GM12875 (cell line): ENCODE data around the gene DPEP1.
"Not testable (repeated sequence)": the region's sequence is repeated elsewhere in the genome, so short reads cannot be mapped to it uniquely, and the experiment has no call there.

Source experiments
- H3K4me3 ChIP-seq: one replicate; pipeline ENCODE4 v1.5.1; 2011; ENCODE audit warnings: low read depth, low read length, control low read depth
- TF ChIP-seq, protein P1 (sequence below): IDR thresholded peaks from 2 replicates; pipeline ENCODE4 v1.5.1; 2011; ENCODE audit warnings: low read depth, mild to moderate bottlenecking, control low read depth, inconsistent platforms, low read length, moderate library complexity, borderline replicate concordance; ENCODE audit not compliant: insufficient read depth

DPEP1 gene

DNA sequence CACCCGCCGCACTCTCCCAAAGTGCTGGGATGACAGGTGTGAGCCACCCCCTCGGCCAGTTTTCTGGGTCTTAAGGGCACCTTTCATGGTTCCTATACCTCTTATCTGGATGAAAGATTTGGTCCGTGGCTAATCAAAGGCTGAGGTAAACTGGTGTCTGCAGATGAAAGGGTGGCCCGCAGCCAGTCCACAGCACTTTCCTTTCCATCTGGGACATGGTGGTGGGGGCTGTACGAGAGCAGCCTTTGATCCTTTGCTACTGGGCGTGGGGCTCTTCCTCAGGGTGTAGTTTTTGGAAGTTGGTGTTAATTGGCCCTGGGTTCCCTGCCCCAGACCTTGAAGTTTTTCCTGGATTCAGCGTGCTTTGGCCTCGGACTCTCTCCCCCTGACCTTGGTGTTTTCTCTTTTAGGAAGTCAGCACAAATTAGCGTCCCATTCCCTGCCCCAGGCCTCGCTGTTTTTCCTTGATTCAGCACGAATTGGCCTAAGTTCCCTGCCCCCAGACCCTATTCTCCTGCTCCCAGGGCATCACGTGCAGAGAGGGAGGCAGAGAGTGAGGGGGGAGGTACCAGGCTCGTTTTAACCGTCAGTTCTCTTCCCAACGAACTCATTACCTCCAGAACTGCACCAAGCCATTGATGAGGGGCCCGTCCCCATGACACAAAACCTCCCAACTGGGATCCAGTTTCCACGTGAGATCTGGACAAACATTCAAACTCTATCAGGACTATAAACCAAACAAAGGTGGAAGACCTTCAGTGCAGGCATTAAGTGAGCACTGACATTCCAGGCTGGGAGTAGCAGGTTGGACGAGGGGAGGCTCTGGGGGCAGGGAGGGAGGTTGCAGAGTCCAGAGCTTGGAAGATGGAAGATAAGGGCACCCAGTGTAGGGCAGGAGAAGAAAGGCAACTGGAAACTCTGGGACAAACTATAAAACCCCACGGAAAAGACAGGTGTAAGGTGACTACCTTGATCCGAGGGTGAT is 11.6 kb downstream of the DPEP1 start:
- TF ChIP-seq, protein P1, sequence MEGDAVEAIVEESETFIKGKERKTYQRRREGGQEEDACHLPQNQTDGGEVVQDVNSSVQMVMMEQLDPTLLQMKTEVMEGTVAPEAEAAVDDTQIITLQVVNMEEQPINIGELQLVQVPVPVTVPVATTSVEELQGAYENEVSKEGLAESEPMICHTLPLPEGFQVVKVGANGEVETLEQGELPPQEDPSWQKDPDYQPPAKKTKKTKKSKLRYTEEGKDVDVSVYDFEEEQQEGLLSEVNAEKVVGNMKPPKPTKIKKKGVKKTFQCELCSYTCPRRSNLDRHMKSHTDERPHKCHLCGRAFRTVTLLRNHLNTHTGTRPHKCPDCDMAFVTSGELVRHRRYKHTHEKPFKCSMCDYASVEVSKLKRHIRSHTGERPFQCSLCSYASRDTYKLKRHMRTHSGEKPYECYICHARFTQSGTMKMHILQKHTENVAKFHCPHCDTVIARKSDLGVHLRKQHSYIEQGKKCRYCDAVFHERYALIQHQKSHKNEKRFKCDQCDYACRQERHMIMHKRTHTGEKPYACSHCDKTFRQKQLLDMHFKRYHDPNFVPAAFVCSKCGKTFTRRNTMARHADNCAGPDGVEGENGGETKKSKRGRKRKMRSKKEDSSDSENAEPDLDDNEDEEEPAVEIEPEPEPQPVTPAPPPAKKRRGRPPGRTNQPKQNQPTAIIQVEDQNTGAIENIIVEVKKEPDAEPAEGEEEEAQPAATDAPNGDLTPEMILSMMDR, result no peak
- no peak overlapping the region for H3K4me3 ChIP-seq

DNA sequence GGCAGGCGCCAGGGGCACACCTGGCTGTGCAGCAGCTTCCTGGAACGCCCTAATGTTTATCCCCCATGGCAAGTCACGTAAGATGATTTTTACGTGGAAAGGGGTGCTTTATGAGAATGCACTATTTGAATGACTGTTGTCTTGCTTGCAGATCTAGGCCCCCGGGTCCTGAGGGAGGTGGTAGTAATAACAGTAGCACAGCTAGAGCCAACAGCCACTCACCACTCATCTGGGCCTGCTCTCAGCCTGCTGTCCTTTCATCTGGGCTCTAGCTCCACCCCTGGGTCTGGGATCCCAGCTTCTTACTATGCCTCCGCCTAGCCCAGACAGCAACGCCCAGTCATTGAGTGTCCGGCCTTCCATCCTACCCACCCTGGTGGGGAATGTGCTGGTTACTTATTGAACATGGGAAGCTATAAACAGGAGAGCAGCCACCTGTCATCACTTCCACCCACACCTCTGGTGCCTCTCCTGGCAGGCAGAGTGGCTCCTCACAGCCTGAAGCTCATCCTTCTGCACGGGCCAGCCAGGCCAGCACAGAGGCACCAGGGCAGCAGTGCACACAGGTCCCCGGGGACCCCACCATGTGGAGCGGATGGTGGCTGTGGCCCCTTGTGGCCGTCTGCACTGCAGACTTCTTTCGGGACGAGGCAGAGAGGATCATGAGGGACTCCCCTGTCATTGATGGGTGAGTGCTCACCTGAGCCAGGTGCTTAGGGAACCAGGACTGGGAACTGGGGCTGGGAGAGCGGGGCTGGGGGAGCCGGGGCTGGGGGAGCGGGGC is 16.6 kb downstream of the DPEP1 start:
- no peak overlapping the region for H3K4me3 ChIP-seq
- TF ChIP-seq, protein P1, result no peak

DNA sequence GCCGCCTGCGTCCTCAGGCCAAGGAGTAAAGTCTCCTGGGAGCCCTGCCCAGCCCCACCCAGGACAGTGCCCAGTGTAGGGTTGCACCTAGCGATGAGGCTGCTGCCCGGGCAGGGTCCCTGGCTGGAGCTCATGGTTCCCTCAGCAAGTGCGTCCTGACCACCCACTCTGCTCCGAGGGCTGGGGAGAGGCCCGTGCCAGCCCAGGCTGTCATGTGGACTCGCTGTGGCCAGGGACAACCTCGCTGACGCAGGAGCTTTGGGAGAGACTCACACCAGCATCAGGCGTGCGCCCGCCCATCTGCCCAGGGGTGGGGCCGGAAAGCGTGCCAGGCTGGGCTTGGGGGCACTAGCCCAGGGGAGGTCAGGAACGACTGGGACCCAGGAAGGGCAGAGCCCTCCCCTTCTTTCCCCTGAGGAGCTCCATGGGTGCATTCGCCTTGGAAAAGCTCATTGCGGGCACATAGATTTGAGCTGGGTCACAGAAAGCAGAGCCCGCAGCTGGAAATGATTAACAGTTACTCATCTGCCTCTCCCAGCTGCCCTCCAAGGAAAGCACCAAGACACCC is 19.7 kb downstream of the DPEP1 start:
- TF ChIP-seq, protein P1, result no peak

DNA sequence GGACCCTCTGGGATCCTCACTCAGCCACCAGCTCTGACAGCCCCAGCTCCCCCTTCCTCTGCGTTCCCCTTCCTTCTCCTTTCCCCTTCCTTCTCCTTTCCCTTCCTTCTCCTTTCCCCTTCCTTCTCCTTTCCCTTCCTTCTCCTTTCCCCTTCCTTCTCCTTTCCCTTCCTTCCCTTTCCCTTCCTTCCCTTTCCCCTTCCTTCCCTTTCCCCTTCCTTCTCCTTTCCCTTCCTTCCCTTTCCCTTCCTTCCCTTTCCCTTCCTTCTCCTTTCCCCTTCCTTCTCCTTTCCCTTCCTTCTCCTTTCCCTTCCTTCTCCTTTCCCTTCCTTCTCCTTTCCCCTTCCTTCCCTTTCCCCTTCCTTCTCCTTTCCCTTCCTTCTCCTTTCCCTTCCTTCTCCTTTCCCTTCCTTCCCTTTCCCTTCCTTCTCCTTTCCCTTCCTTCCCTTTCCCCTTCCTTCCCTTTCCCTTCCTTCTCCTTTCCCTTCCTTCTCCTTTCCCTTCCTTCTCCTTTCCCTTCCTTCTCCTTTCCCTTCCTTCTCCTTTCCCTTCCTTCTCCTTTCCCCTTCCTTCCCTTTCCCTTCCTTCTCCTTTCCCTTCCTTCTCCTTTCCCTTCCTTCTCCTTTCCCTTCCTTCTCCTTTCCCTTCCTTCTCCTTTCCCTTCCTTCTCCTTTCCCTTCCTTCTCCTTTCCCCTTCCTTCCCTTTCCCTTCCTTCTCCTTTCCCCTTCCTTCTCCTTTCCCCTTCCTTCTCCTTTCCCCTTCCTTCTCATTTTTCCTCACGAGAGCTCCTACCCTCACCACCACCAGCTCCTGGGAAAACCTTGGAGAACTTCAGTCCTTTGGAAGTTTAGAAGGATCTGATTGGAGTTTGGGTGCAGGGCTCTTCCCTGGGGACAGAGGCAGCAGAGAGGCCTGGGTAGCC is 21.3 kb downstream of the DPEP1 start:
- H3K4me3 ChIP-seq, result not testable (repeated sequence)

More for the DNA sequence above, 19.7 kb downstream of the DPEP1 start:
- no peak overlapping the region for H3K4me3 ChIP-seq

- TF ChIP-seq, protein P1, result no peak
- no peak overlapping the region for H3K4me3 ChIP-seq
These were observed 23.2 kb downstream of the DPEP1 start for GRCh38 chr16:89636663-89637062.

DNA sequence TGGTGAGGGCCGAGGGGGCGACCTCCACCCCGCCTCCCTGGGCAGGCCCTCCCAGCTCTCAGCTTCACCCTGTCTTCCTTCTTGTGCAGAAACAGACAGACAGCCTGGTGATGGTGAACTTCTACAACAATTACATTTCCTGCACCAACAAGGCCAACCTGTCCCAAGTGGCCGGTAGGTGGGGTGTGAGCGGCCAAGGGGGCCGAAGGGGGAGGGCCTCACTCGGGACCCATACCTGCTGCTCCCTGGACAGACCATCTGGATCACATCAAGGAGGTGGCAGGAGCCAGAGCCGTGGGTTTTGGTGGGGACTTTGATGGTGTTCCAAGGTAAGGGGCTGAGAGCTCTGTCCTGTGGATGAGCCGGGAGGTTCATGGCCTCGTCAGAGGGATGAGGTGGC is 23.9 kb downstream of the DPEP1 start:
- no peak overlapping the region for H3K4me3 ChIP-seq
- TF ChIP-seq, protein P1, result no peak
